SK-N-SH (cell line): ENCODE measurements around the gene DCBLD1. TPM values are rescaled to one million over a fixed set of nuclear protein-coding genes. Genes with fewer than 3 reads are reported as not detected.

Experiments used
- CTCF ChIA-PET: fragments of 300-600, 350-600 bp; formaldehyde crosslinking; extraction: SDS; loops from one replicate; lab custom pipeline; 2021; lab: Yijun Ruan, JAX
- POLR2A ChIA-PET: fragments of 350-600 bp; sonication (Branson Sonifier 250); formaldehyde crosslinking; extraction: SDS; loops from one replicate; lab custom pipeline; 2020; ENCODE audit warnings: antibody characterized with exemption, inconsistent platforms; lab: Yijun Ruan, JAX
- DNase-seq: peaks from one replicate; pipeline ENCODE4 v3.0.0; 2012
- H2AFZ ChIP-seq: fragments of 200-600 bp; sonication (generic); 2 replicates; pipeline ENCODE4 v1.8.1; 2016; ENCODE audit warnings: antibody characterized with exemption, mild to moderate bottlenecking, low read depth
- H3F3A ChIP-seq: fragments of 200-600 bp; sonication (generic); replicated peaks from 2 replicates; pipeline ENCODE3; 2016; ENCODE audit warnings: antibody characterized with exemption, mild to moderate bottlenecking; ENCODE audit not compliant: insufficient read depth
- H3K27ac ChIP-seq, 2 experiments: fragments of 200-500 bp in 1 of 2; fragments of 200-600 bp in 1 of 2; sonication (Bioruptor generic) in 1 of 2; sonication (generic), shearing (Covaris generic) in 1 of 2; 2 replicates each; pipeline versions ENCODE4 v1.5.1 to v1.6.1; 2014 to 2016; ENCODE audit warnings: low read depth in 2 of 2, inconsistent platforms in 1 of 2, low read length in 1 of 2, mild to moderate bottlenecking in 1 of 2, mixed read lengths in 1 of 2
- H3K27me3 ChIP-seq: fragments of 200-600 bp; sonication (generic), shearing (Covaris generic); 2 replicates; pipeline ENCODE4 v1.6.1; 2016; ENCODE audit warnings: mixed run types; ENCODE audit not compliant: insufficient read depth
- H3K36me3 ChIP-seq, 2 experiments: fragments of 200-500 bp in 1 of 2; fragments of 200-600 bp in 1 of 2; sonication (Bioruptor generic) in 1 of 2; sonication (generic) in 1 of 2; replicated peaks in 1 of 2; 2 replicates each; pipeline versions ENCODE3 to v1.5.1; 2014 to 2016; ENCODE audit warnings: low read length in 1 of 2, mild to moderate bottlenecking in 1 of 2; ENCODE audit not compliant: insufficient read depth in 2 of 2, control insufficient read depth in 1 of 2
- H3K4me1 ChIP-seq, 2 experiments: fragments of 200-500 bp in 1 of 2; fragments of 200-600 bp in 1 of 2; sonication (Bioruptor generic) in 1 of 2; sonication (generic), shearing (Covaris generic) in 1 of 2; 2 replicates each; pipeline versions ENCODE4 v1.5.1 to v1.6.1; 2014 to 2016; ENCODE audit warnings: low read depth in 1 of 2, low read length in 1 of 2, mixed run types in 1 of 2; ENCODE audit not compliant: insufficient read depth in 2 of 2, control insufficient read depth in 1 of 2
- H3K4me2 ChIP-seq: fragments of 200-600 bp; sonication (generic), shearing (Covaris generic); 2 replicates; pipeline ENCODE4 v1.6.1; 2017; ENCODE audit warnings: mixed run types
- H3K4me3 ChIP-seq, 2 experiments: fragments of 200-500 bp in 1 of 2; fragments of 200-600 bp in 1 of 2; sonication (Bioruptor generic) in 1 of 2; sonication (generic), shearing (Covaris generic) in 1 of 2; 2 replicates each; pipeline versions ENCODE4 v1.5.1 to v1.8.1; 2014 to 2016; ENCODE audit warnings: low read depth in 2 of 2, inconsistent platforms in 1 of 2, low read length in 1 of 2, mild to moderate bottlenecking in 1 of 2, mixed read lengths in 1 of 2, moderate library complexity in 1 of 2
- H3K79me2 ChIP-seq: fragments of 200-600 bp; sonication (generic); 2 replicates; pipeline ENCODE4 v1.8.1; 2017; ENCODE audit warnings: mild to moderate bottlenecking; ENCODE audit not compliant: insufficient read depth
- H3K9ac ChIP-seq: fragments of 200-600 bp; sonication (generic); 2 replicates; pipeline ENCODE4 v1.6.1; 2017; ENCODE audit warnings: mixed run types
- H3K9me2 ChIP-seq: fragments of 200-600 bp; sonication (generic); 2 replicates; pipeline ENCODE4 v1.6.1; 2017; ENCODE audit warnings: mixed run types
- H3K9me3 ChIP-seq: fragments of 200-600 bp; sonication (generic); 2 replicates; pipeline ENCODE4 v1.6.1; 2017; ENCODE audit warnings: mixed run types, mild to moderate bottlenecking, moderate library complexity
- H4K20me1 ChIP-seq: fragments of 200-600 bp; sonication (generic); 2 replicates; pipeline ENCODE4 v1.6.1; 2017; ENCODE audit warnings: mild to moderate bottlenecking, mixed run types; ENCODE audit not compliant: insufficient read depth
- TCF12 ChIP-seq: IDR thresholded peaks from 2 replicates; pipeline ENCODE4 v1.4.0; 2012
- TEAD4 ChIP-seq: IDR thresholded peaks from 2 replicates; pipeline ENCODE4 v1.4.0; 2012; ENCODE audit warnings: mild to moderate bottlenecking, borderline replicate concordance; ENCODE audit not compliant: insufficient read depth
- WGBS: methylation state at CpG from one replicate; pipeline ENCODE4 v1.1.6; 2017; ENCODE audit warnings: low lambda C conversion rate; 5-methylcytosine and 5-hydroxymethylcytosine counted together
- polyA plus RNA-seq, 3 experiments: library from polyadenylated mRNA; depleted of rRNA; stranded (reverse); fragments of >200 nt; gene quantifications; 2 replicates each; pipeline ENCODE4 v1.2.3, GENCODE V29; 2012
- TF ChIP-seq, protein P1 (sequence below): IDR thresholded peaks from 2 replicates; pipeline ENCODE4; 2012
- TF ChIP-seq, protein P2 (sequence below): IDR thresholded peaks from 2 replicates; pipeline ENCODE4 v1.4.0; 2012; ENCODE audit warnings: low read depth, borderline replicate concordance

Gene DCBLD1
- polyA plus RNA-seq, 1 of the 3 experiments (the other 2 are of a cell fraction) = 82.2 TPM

DNA sequence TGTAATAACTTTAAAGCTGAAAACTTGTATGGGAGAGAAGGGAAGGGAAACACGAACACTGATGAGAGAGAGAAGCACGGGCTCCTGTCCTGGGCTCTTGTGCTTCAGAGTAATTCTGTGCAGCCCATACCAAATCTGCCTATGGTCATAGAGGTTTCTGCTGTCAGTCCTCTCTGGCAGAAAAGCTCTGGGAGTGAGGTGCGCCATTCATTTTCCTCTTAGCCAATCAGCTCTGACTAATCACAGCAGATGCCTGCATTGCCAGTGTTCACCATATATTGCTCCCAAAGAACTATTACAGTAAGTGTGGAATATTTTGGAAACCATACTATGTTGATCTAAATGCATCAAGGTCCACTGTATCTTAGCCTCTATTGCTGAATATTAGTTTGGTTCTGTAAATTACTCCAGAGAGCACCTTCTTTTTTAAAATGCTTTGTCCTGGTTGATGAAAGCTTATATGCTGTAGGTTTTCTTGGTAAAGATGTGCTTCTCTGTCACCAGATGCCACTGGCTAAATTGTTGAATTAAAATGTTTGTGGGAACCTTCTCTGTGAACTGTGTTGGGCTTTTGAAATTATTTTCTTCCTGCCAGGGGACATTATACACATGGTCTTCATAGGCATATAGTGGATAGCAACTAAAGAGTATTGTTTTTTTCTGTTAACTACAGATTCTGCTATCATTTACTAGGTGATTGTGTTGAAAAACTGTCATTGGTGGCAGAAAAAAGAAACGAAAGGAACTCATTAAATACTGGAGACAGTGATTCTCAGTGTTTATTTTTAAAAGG is 38.3 kb downstream of the DCBLD1 start:
- H3K36me3 ChIP-seq = peaks cover 10 to 53% of the 10 kb centered on the region in 2 experiments
- no peak for DNase-seq
- H3K9ac ChIP-seq = no peak overlapping the region; the same call in 1 of the 2 replicates
- peak overlapping the region in 1 of 2 experiments; percentile 52; a peak in 3 of 4 replicates for H3K27ac ChIP-seq
- H3K9me3 ChIP-seq = no peaks in the 10 kb centered on the region
- H3K4me3 ChIP-seq = no peak overlapping the region
- H3K79me2 ChIP-seq = peaks cover 90% of the 10 kb centered on the region
- peaks cover 26% of the 10 kb centered on the region for H3F3A ChIP-seq
- ChIA-PET CTCF (interaction anchor here (1.0 kb wide), 1 partner anchor 71 kb away, joined by 5 read pairs; no protein-coding TSS in a partner anchor), POLR2A (no interaction called here)
- H3K4me1 ChIP-seq = peaks cover 0 to 14% of the 10 kb centered on the region in 2 experiments; a peak in 2 of 4 replicates
- 0 out of 2 replicates have a peak overlapping the region, but pooled peaks have one; percentile 13 for H3K4me2 ChIP-seq
- H2AFZ ChIP-seq = no peak overlapping the region
- no peaks in the 10 kb centered on the region for H3K9me2 ChIP-seq
- H4K20me1 ChIP-seq = no peaks in the 10 kb centered on the region
- no peaks in the 10 kb centered on the region for H3K27me3 ChIP-seq
- TF ChIP-seq, protein P1, sequence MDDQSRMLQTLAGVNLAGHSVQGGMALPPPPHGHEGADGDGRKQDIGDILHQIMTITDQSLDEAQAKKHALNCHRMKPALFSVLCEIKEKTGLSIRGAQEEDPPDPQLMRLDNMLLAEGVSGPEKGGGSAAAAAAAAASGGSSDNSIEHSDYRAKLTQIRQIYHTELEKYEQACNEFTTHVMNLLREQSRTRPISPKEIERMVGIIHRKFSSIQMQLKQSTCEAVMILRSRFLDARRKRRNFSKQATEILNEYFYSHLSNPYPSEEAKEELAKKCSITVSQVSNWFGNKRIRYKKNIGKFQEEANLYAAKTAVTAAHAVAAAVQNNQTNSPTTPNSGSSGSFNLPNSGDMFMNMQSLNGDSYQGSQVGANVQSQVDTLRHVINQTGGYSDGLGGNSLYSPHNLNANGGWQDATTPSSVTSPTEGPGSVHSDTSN = peak; percentile 58
- no peak for TF ChIP-seq TEAD4
- 50% methylated on average over 4 of the region's 4 CpGs for WGBS

DNA sequence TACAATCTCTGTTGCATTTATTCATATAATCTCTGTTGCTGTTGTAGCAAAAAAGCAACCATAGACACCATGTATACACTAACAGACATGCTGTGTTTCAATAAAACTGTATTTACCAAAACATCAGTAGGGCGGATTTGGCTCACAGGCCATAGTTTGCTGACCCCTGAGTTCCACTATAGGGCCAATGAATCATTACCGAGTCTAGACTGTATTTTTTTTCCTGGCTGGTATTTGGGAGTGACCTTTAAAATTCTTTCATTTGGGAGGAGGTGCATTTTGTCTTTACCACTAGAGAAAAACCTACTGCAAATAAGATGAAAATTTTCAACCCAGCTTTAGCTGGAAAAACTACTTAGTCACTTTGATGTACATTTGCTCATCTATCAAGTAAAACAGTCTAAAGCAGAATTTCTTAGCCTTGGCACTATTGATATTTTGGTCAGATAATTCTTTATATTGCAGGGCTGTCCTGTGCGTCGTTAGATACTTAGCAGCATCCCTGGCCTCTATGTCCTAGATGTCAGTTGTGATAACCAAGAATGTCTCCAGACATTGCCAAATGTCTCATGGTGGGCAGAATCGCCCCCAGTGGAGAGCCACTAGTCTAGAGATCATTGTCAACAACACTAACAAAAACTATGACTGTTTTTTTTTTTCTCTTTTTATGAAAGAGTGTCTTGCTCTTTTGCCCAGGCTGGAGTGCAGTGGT is 39.5 kb downstream of the DCBLD1 start:
- Histone ChIP-seq H3F3A (peaks cover 26% of the 10 kb centered on the region), H3K27me3 (no peaks in the 10 kb centered on the region), H4K20me1 (no peaks in the 10 kb centered on the region), H2AFZ (no peak overlapping the region), H3K27ac (peak overlapping the region in 1 of 2 experiments; percentile 52; a peak in 3 of 4 replicates), H3K36me3 (peaks cover 13 to 56% of the 10 kb centered on the region in 2 experiments), H3K79me2 (peaks cover 90% of the 10 kb centered on the region), H3K9me3 (no peaks in the 10 kb centered on the region), H3K4me3 (no peak overlapping the region), H3K4me1 (peaks cover 0 to 14% of the 10 kb centered on the region in 2 experiments; a peak in 2 of 4 replicates), H3K4me2 (peak overlapping the region; percentile 25; the same call in 1 of the 2 replicates), H3K9me2 (no peaks in the 10 kb centered on the region), H3K9ac (no peak overlapping the region)
- WGBS = 44% methylated on average over 5 of the region's 5 CpGs
- TF ChIP-seq, protein P2, sequence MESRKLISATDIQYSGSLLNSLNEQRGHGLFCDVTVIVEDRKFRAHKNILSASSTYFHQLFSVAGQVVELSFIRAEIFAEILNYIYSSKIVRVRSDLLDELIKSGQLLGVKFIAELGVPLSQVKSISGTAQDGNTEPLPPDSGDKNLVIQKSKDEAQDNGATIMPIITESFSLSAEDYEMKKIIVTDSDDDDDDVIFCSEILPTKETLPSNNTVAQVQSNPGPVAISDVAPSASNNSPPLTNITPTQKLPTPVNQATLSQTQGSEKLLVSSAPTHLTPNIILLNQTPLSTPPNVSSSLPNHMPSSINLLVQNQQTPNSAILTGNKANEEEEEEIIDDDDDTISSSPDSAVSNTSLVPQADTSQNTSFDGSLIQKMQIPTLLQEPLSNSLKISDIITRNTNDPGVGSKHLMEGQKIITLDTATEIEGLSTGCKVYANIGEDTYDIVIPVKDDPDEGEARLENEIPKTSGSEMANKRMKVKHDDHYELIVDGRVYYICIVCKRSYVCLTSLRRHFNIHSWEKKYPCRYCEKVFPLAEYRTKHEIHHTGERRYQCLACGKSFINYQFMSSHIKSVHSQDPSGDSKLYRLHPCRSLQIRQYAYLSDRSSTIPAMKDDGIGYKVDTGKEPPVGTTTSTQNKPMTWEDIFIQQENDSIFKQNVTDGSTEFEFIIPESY = no peak
- 0 out of 2 replicates have a peak, but pooled peaks have one; percentile 13 for TF ChIP-seq TCF12
- POLR2A ChIA-PET = no interaction called here
- DNase-seq = no peak
- CTCF ChIA-PET = interaction anchor here (1.0 kb wide), 1 partner anchor 72 kb away, joined by 5 read pairs; no protein-coding TSS in a partner anchor
